Measurements from ENCODE around the gene MICB. TPM values are rescaled to one million over a fixed set of nuclear protein-coding genes. Genes with fewer than 3 reads are reported as not detected.
A peak's percentile ranks its signal among the peaks of the same experiment; 100 is the strongest.
"Not testable (repeated sequence)": the region's sequence is repeated elsewhere in the genome, so short reads cannot be mapped to it uniquely, and the experiment has no call there.

The MICB gene
- total RNA-seq, 2 experiments from 2014 or later = 14.3 to 14.7 TPM

DNA sequence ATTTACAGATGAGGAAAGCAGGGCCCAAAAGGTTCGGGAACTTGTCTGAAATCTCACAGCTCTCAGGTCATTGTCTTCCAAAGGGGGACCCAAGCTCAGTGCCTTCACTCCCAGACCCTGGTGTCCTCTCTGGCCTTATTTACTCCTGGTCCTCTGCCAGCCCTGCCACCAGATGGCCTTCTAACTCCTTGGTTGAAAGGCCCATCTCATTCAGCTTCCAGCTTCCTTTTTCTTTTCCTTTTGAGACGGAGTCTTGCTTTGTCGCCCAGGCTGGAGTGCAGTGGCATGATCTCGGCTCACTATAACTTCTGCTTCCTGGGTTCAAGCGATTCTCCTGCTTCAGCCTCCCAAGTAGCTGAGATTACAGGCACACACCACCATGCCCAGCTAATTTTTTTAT lies 53.4 kb downstream of the MICB start:
- not testable (repeated sequence) for H3K4me3 ChIP-seq (ENCODE audit: low read length); H3K9me3 ChIP-seq (ENCODE audit: control insufficient read depth in 1 of 2, insufficient read depth in 1 of 2, low read length in 2 of 2)
- intact Hi-C loops (cut with DNase I, micrococcal nuclease) = loop anchor here (1.0 kb wide), 2 partner anchors 29 to 47 kb away; no protein-coding TSS in a partner anchor

DNA sequence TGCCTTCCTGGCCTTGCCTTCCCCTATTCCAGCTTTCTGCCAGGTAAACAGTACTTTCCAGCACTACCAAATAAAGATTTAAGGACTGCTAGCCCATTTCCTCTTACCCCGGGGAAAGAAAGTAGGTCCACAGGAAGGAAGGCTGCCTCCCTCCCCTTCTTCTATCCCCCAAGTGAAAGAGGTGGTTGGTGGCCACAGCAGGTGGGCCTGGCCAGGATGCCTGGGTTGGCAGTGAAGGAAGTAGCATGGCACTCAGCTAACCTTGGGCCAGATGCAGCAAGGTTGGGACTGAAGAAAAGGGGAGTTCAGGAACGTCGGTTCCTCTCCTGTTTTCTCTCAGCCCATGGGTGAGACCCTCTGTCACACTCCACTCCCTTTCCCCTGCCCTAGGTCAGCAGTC lies 58.4 kb downstream of the MICB start:
- DNase-seq = peak in 1 of 14 experiments; percentile 45
- no peaks in the 10 kb centered on the region for H3K27me3 Mint-ChIP-seq
- H3K4me3 ChIP-seq (ENCODE audit: low read length) = no peak overlapping the region
- ChIA-PET CTCF (interaction anchor here (1.2 to 6.2 kb wide), 5 partner anchors 10 to 41 kb away, joined by 3 to 32 read pairs (median 4); partner anchors contain the start of genes LTB and TNF), POLR2A (interaction anchor here (0.9 to 34.9 kb wide), 3 partner anchors 13 to 30 kb away, joined by 3 to 1160 read pairs (median 43); partner anchors contain the start of genes LST1, LTA, LTB and NCR3)
- TF ChIP-seq, protein P1, sequence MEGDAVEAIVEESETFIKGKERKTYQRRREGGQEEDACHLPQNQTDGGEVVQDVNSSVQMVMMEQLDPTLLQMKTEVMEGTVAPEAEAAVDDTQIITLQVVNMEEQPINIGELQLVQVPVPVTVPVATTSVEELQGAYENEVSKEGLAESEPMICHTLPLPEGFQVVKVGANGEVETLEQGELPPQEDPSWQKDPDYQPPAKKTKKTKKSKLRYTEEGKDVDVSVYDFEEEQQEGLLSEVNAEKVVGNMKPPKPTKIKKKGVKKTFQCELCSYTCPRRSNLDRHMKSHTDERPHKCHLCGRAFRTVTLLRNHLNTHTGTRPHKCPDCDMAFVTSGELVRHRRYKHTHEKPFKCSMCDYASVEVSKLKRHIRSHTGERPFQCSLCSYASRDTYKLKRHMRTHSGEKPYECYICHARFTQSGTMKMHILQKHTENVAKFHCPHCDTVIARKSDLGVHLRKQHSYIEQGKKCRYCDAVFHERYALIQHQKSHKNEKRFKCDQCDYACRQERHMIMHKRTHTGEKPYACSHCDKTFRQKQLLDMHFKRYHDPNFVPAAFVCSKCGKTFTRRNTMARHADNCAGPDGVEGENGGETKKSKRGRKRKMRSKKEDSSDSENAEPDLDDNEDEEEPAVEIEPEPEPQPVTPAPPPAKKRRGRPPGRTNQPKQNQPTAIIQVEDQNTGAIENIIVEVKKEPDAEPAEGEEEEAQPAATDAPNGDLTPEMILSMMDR (IDR thresholded peaks at IDR 0.05) = no peak
- no peak overlapping the region for H3K27ac ChIP-seq (ENCODE audit: low read depth in 1 of 2, low read length in 2 of 2)
- peaks cover 41% of the 10 kb centered on the region for H3K4me1 Mint-ChIP-seq (ENCODE audit: low read depth)
- H3K27ac Mint-ChIP-seq = peak overlapping the region; percentile 47
- peaks cover 61% of the 10 kb centered on the region for H3K4me1 ChIP-seq (ENCODE audit: insufficient read depth, low read length)
- no peak overlapping the region for H3K4me3 Mint-ChIP-seq
- H3K27me3 ChIP-seq (ENCODE audit: control insufficient read depth in 1 of 2, insufficient read depth in 2 of 2, low read length in 2 of 2) = no peaks in the 10 kb centered on the region
- H3K9me3 Mint-ChIP-seq = no peaks in the 10 kb centered on the region
- peaks cover 13% of the 10 kb centered on the region for H3K36me3 ChIP-seq (ENCODE audit: insufficient read depth, low read length)
- intact Hi-C loops (cut with DNase I, micrococcal nuclease) = no loop called here
- no peaks in the 10 kb centered on the region for H3K9me3 ChIP-seq (ENCODE audit: control insufficient read depth in 1 of 2, insufficient read depth in 1 of 2, low read length in 2 of 2)
- no peak for ATAC-seq (ENCODE audit: poor library complexity)
- H3K36me3 Mint-ChIP-seq (ENCODE audit: low read depth) = peaks cover 24% of the 10 kb centered on the region

More for the DNA sequence above, 53.4 kb downstream of the MICB start:
- H3K9me3 Mint-ChIP-seq; H3K36me3 Mint-ChIP-seq (ENCODE audit: low read depth); H3K27me3 Mint-ChIP-seq; ATAC-seq (ENCODE audit: poor library complexity); H3K4me3 Mint-ChIP-seq; H3K27ac ChIP-seq (ENCODE audit: low read depth in 1 of 2, low read length in 2 of 2); H3K27me3 ChIP-seq (ENCODE audit: control insufficient read depth in 1 of 2, insufficient read depth in 2 of 2, low read length in 2 of 2); H3K36me3 ChIP-seq (ENCODE audit: insufficient read depth, low read length): not testable (repeated sequence)
- Mint-ChIP-seq H3K27ac (peak overlapping the region; percentile 73), H3K4me1 (ENCODE audit: low read depth) (peaks cover 32% of the 10 kb centered on the region)
- TF ChIP-seq, protein P1 (IDR thresholded peaks at IDR 0.05) = peak; percentile 70
- DNase-seq = peak; percentile 49 to 87 (median 62)
- H3K4me1 ChIP-seq (ENCODE audit: insufficient read depth, low read length) = peaks cover 40% of the 10 kb centered on the region
- POLR2A ChIA-PET = interaction anchor here (0.6 to 8.1 kb wide), 18 partner anchors 9 to 421 kb away, joined by 3 to 220 read pairs (median 4); partner anchors contain the start of genes ABHD16A, BAG6, DDX39B and DXO
- CTCF ChIA-PET = interaction anchor here (0.6 to 11.8 kb wide), 15 partner anchors 9 to 279 kb away, joined by 3 to 284 read pairs (median 4); partner anchors contain the start of genes DDX39B, GPANK1, LST1 and LTB

DNA sequence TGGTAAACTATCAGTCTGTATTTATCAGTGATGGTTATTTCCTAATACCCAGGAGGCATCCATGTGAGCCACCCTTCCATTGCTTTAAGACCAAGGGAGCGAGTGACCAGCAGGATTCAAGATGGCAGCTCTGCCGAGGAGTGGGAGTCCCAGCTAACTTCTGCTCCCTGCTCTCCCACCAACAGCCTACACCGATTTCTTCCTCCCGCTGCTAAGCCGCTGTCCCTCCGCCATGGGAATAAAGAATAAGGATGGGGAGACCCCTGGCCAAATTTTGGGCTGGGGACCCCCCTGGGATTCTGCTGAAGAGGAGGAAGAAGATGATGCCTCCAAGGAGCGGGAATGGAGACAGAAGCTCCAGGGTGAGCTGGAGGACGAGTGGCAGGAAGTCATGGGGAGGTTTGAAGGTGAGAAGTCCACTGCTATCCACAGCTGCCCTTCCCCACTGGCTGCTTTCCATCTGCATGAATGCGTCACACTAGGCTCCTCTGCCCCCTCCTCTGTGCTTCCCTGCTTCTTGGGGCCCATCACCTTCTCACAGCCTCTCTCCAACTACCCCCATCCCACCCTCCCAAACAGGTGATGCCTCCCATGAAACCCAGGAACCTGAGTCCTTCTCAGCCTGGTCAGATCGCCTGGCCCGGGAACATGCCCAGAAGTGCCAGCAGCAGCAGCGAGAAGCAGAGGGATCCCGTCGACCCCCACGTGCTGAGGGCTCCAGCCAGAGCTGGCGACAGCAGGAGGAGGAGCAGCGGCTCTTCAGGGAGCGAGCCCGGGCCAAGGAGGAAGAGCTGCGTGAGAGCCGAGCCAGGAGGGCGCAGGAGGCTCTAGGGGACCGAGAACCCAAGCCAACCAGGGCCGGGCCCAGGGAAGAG lies 59.7 kb downstream of the MICB start:
- Mint-ChIP-seq H3K27me3 (no peaks in the 10 kb centered on the region), H3K4me3 (no peak overlapping the region), H3K36me3 (ENCODE audit: low read depth) (peaks cover 29% of the 10 kb centered on the region), H3K27ac (no peak overlapping the region), H3K4me1 (ENCODE audit: low read depth) (peaks cover 46% of the 10 kb centered on the region), H3K9me3 (no peaks in the 10 kb centered on the region)
- no peak overlapping the region for H3K4me3 ChIP-seq (ENCODE audit: low read length)
- intact Hi-C loops (cut with DNase I, micrococcal nuclease) = loop anchor here in 1 of 2 experiments (2.0 kb wide), 2 partner anchors 15 to 23 kb away; partner anchors contain the start of gene LTA
- H3K27ac ChIP-seq (ENCODE audit: low read depth in 1 of 2, low read length in 2 of 2) = peak overlapping the region; percentile 63 to 74
- H3K9me3 ChIP-seq (ENCODE audit: control insufficient read depth in 1 of 2, insufficient read depth in 1 of 2, low read length in 2 of 2) = no peaks in the 10 kb centered on the region
- H3K4me1 ChIP-seq (ENCODE audit: insufficient read depth, low read length) = peaks cover 66% of the 10 kb centered on the region
- peaks cover 13% of the 10 kb centered on the region for H3K36me3 ChIP-seq (ENCODE audit: insufficient read depth, low read length)
- TF ChIP-seq, protein P1 (IDR thresholded peaks at IDR 0.05) = no peak
- H3K27me3 ChIP-seq (ENCODE audit: control insufficient read depth in 1 of 2, insufficient read depth in 2 of 2, low read length in 2 of 2) = no peaks in the 10 kb centered on the region
- POLR2A ChIA-PET = interaction anchor here (1.0 to 34.9 kb wide), 4 partner anchors 10 to 28 kb away, joined by 4 to 1160 read pairs (median 26); partner anchors contain the start of genes DDX39B, LST1, LTA and LTB
- ATAC-seq (ENCODE audit: poor library complexity) = no peak
- CTCF ChIA-PET = interaction anchor here (1.7 to 6.2 kb wide), 2 partner anchors 20 to 40 kb away, joined by 7 to 32 read pairs; no protein-coding TSS in a partner anchor
- no peak for DNase-seq

Data from CD4-positive, alpha-beta T cell (primary cell).